ENCODE data around the gene UBL5. TPM values are rescaled to one million over a fixed set of nuclear protein-coding genes. Genes with fewer than 3 reads are reported as not detected.

UBL5 gene
- total RNA-seq, 1 donor from 2014 or later, result 547 TPM

DNA sequence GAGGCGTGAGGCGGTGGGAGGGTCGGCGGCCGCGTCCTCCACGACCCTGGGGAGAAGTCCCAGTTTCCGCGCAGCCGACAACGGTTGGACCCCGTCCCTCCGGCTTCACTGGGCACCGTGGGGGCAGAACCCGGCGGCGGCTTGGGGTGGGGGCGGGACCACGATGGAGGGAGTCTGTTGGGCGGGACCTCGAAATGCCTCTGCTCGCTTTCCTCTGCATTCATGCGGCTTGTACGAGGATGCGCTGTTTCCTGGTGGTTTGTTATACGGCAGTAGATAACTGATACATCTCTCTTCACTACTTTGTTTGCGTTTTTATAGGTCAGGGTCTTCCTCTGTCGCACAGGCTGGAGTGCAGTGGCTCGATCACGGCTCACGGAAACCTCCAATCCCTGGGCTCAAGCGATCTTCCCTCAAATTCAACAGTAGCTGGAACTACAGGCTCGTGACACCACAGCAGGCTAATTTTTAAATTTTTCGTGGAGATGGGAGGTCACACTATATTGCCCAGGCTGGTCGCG lies 34.6 kb upstream of the UBL5 start:
- no peaks in the 10 kb centered on the region for H3K79me2 ChIP-seq (ENCODE audit: insufficient read depth, low read length)
- peak overlapping the region; percentile 74 for H3K4me3 ChIP-seq (ENCODE audit: insufficient read depth, low read depth, low read length)
- H3K4me3 Mint-ChIP-seq (ENCODE audit: unreplicated experiment), result peak overlapping the region; percentile 83
- FAIRE-seq (no peak), DNase-seq (ENCODE audit: low read depth) (peak; percentile 39)
- no peak for TF ChIP-seq EZH2 (IDR thresholded peaks at IDR 0.05; ENCODE audit: insufficient read depth, low read length)
- TF ChIP-seq, protein P1, sequence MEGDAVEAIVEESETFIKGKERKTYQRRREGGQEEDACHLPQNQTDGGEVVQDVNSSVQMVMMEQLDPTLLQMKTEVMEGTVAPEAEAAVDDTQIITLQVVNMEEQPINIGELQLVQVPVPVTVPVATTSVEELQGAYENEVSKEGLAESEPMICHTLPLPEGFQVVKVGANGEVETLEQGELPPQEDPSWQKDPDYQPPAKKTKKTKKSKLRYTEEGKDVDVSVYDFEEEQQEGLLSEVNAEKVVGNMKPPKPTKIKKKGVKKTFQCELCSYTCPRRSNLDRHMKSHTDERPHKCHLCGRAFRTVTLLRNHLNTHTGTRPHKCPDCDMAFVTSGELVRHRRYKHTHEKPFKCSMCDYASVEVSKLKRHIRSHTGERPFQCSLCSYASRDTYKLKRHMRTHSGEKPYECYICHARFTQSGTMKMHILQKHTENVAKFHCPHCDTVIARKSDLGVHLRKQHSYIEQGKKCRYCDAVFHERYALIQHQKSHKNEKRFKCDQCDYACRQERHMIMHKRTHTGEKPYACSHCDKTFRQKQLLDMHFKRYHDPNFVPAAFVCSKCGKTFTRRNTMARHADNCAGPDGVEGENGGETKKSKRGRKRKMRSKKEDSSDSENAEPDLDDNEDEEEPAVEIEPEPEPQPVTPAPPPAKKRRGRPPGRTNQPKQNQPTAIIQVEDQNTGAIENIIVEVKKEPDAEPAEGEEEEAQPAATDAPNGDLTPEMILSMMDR (IDR thresholded peaks at IDR 0.05; ENCODE audit: insufficient read depth, low read depth, low read length), result no peak
- H3K27ac ChIP-seq (ENCODE audit: low read depth, low read length), result no peak overlapping the region
- H3K36me3 Mint-ChIP-seq (ENCODE audit: low read depth, unreplicated experiment), result peaks cover 6% of the 10 kb centered on the region
- no peaks in the 10 kb centered on the region for H4K20me1 ChIP-seq (ENCODE audit: insufficient read depth, low read length)
- no peaks in the 10 kb centered on the region for H3K4me1 ChIP-seq (ENCODE audit: insufficient read depth, low read length)
- no peaks in the 10 kb centered on the region for H3K27me3 Mint-ChIP-seq (ENCODE audit: low read depth, unreplicated experiment)
- peak overlapping the region; percentile 54 for H3K27ac Mint-ChIP-seq (ENCODE audit: unreplicated experiment)
- H3K4me1 Mint-ChIP-seq (ENCODE audit: low read depth, unreplicated experiment), result peaks cover 14% of the 10 kb centered on the region
- H3K4me2 ChIP-seq (ENCODE audit: low read length), result peak overlapping the region; percentile 97
- peak overlapping the region; percentile 100 for H2AFZ ChIP-seq (ENCODE audit: low read depth, low read length)
- peaks cover 3% of the 10 kb centered on the region for H3K9me3 Mint-ChIP-seq (ENCODE audit: unreplicated experiment)
- H3K9ac ChIP-seq (ENCODE audit: low read length), result peak overlapping the region; percentile 84
- no peaks in the 10 kb centered on the region for H3K36me3 ChIP-seq (ENCODE audit: insufficient read depth, low read length)
- H3K27me3 ChIP-seq (ENCODE audit: insufficient read depth, low read length), result no peaks in the 10 kb centered on the region
- no peaks in the 10 kb centered on the region for H3K9me3 ChIP-seq (ENCODE audit: insufficient read depth, low read depth, low read length)

DNA sequence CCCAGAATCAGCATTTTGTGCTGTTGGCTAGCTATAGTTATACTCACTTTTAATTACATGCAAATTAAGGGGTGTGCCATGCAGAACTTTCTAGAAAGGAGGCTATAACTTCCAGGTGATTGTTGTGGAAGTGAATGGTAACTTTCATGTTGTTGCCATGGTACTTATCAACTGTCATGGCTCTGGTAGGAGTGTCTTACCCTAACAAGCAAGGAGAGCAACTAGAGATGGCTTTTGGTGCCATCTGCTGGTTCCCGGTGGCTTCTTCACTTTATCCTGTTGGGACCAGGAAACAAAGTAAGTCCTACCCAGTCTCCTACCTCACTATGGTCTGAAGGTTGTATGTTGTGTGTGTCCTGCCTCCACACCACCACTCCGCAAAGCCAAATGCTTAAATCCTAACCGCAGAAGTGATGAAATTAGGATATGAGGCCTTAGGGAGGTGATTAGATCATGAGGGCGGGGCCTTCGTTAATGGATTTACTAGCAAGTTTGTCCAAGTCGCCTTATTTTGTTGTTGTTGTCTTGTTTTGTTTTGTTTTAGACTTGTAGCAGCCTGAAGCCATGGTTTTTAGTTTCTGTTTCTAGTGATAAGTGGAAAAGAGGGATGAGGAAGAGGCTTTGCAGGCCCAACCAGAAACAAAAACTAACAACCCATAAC lies 31.5 kb upstream of the UBL5 start:
- no peak overlapping the region for H3K4me2 ChIP-seq (ENCODE audit: low read length)
- no peaks in the 10 kb centered on the region for H3K27me3 ChIP-seq (ENCODE audit: insufficient read depth, low read length)
- DNase-seq (ENCODE audit: low read depth) (peak; percentile 80), FAIRE-seq (peak; percentile 99)
- no peak overlapping the region for H3K9ac ChIP-seq (ENCODE audit: low read length)
- Mint-ChIP-seq H3K27ac (ENCODE audit: unreplicated experiment) (peak overlapping the region; percentile 34), H3K9me3 (ENCODE audit: unreplicated experiment) (no peaks in the 10 kb centered on the region), H3K4me1 (ENCODE audit: low read depth, unreplicated experiment) (no peaks in the 10 kb centered on the region), H3K4me3 (ENCODE audit: unreplicated experiment) (no peak overlapping the region), H3K36me3 (ENCODE audit: low read depth, unreplicated experiment) (peaks cover 6% of the 10 kb centered on the region), H3K27me3 (ENCODE audit: low read depth, unreplicated experiment) (no peaks in the 10 kb centered on the region)
- no peaks in the 10 kb centered on the region for H4K20me1 ChIP-seq (ENCODE audit: insufficient read depth, low read length)
- no peaks in the 10 kb centered on the region for H3K79me2 ChIP-seq (ENCODE audit: insufficient read depth, low read length)
- no peak overlapping the region for H3K4me3 ChIP-seq (ENCODE audit: insufficient read depth, low read depth, low read length)
- H3K27ac ChIP-seq (ENCODE audit: low read depth, low read length), result no peak overlapping the region
- H3K4me1 ChIP-seq (ENCODE audit: insufficient read depth, low read length), result no peaks in the 10 kb centered on the region
- no peak for TF ChIP-seq EZH2 (IDR thresholded peaks at IDR 0.05; ENCODE audit: insufficient read depth, low read length)
- TF ChIP-seq, protein P1 (IDR thresholded peaks at IDR 0.05; ENCODE audit: insufficient read depth, low read depth, low read length), result peak; percentile 84
- no peak overlapping the region for H2AFZ ChIP-seq (ENCODE audit: low read depth, low read length)
- no peaks in the 10 kb centered on the region for H3K36me3 ChIP-seq (ENCODE audit: insufficient read depth, low read length)
- no peaks in the 10 kb centered on the region for H3K9me3 ChIP-seq (ENCODE audit: insufficient read depth, low read depth, low read length)

GRCh38 chr19:9797871-9798270 lies 29.8 kb upstream of the UBL5 start:
- Histone ChIP-seq H2AFZ (ENCODE audit: low read depth, low read length) (no peak overlapping the region), H3K9me3 (ENCODE audit: insufficient read depth, low read depth, low read length) (no peaks in the 10 kb centered on the region), H3K4me2 (ENCODE audit: low read length) (no peak overlapping the region), H3K27me3 (ENCODE audit: insufficient read depth, low read length) (no peaks in the 10 kb centered on the region), H3K27ac (ENCODE audit: low read depth, low read length) (no peak overlapping the region), H3K4me3 (ENCODE audit: insufficient read depth, low read depth, low read length) (no peak overlapping the region), H3K79me2 (ENCODE audit: insufficient read depth, low read length) (no peaks in the 10 kb centered on the region), H4K20me1 (ENCODE audit: insufficient read depth, low read length) (no peaks in the 10 kb centered on the region), H3K9ac (ENCODE audit: low read length) (no peak overlapping the region), H3K4me1 (ENCODE audit: insufficient read depth, low read length) (no peaks in the 10 kb centered on the region), H3K36me3 (ENCODE audit: insufficient read depth, low read length) (no peaks in the 10 kb centered on the region)
- no peaks in the 10 kb centered on the region for H3K27me3 Mint-ChIP-seq (ENCODE audit: low read depth, unreplicated experiment)
- H3K36me3 Mint-ChIP-seq (ENCODE audit: low read depth, unreplicated experiment), result peaks cover 9% of the 10 kb centered on the region
- TF ChIP-seq EZH2 (IDR thresholded peaks at IDR 0.05; ENCODE audit: insufficient read depth, low read length), result no peak
- TF ChIP-seq, protein P1 (IDR thresholded peaks at IDR 0.05; ENCODE audit: insufficient read depth, low read depth, low read length), result no peak
- H3K4me3 Mint-ChIP-seq (ENCODE audit: unreplicated experiment), result no peak overlapping the region
- H3K9me3 Mint-ChIP-seq (ENCODE audit: unreplicated experiment), result no peaks in the 10 kb centered on the region
- FAIRE-seq, result no peak
- no peak overlapping the region for H3K27ac Mint-ChIP-seq (ENCODE audit: unreplicated experiment)
- DNase-seq (ENCODE audit: low read depth), result no peak
- no peaks in the 10 kb centered on the region for H3K4me1 Mint-ChIP-seq (ENCODE audit: low read depth, unreplicated experiment)

All from astrocyte (in vitro differentiated cells and primary cell).